Epithelial cell of esophagus (primary cell): ENCODE results near the gene MSS51.
A peak's percentile ranks its signal among the peaks of the same experiment; 100 is the strongest.

Experiments
- DNase-seq: peaks from one replicate; pipeline ENCODE4 v3.0.0; 2010; ENCODE audit warnings: low read depth
- H3K4me3 ChIP-seq: 2 replicates; pipeline ENCODE4 v1.5.1; 2011; ENCODE audit warnings: mild to moderate bottlenecking, low read length, control low read depth
- CTCF ChIP-seq: IDR thresholded peaks from 2 replicates; pipeline ENCODE4 v1.5.1; 2011; ENCODE audit warnings: low read depth, mild to moderate bottlenecking, low read length, control low read depth, inconsistent platforms; ENCODE audit not compliant: insufficient read depth; ENCODE audit errors: missing control alignments

The MSS51 gene

GRCh38 chr10:73433538-73433867, at the start of gene MSS51:
MSS51 (minus strand) TSS chr10:73433561; CDS start chr10:73428284, 5,277 bp downstream.
- no peak within 1 kb of the TSS for H3K4me3 ChIP-seq
- TF ChIP-seq CTCF: no peak
- no peak for DNase-seq

GRCh38 chr10:73480158-73480557, 46.8 kb upstream of the MSS51 start:
- H3K4me3 ChIP-seq: no peak overlapping the region
- no peak for TF ChIP-seq CTCF
- peak; percentile 66 for DNase-seq

GRCh38 chr10:73478636-73479035, 45.3 kb upstream of the MSS51 start:
- TF ChIP-seq CTCF: no peak
- no peak for DNase-seq

GRCh38 chr10:73471226-73471625, 37.9 kb upstream of the MSS51 start:
- H3K4me3 ChIP-seq: no peak overlapping the region
- TF ChIP-seq CTCF: no peak

More at GRCh38 chr10:73478636-73479035, 45.3 kb upstream of the MSS51 start:
- H3K4me3 ChIP-seq: no peak overlapping the region

GRCh38 chr10:73469579-73469978, 36.2 kb upstream of the MSS51 start:
- DNase-seq: no peak
- H3K4me3 ChIP-seq: no peak overlapping the region
- no peak for TF ChIP-seq CTCF

More at GRCh38 chr10:73471226-73471625, 37.9 kb upstream of the MSS51 start:
- DNase-seq: no peak

GRCh38 chr10:73467206-73467605, 33.8 kb upstream of the MSS51 start:
- no peak for TF ChIP-seq CTCF
- H3K4me3 ChIP-seq: no peak overlapping the region
- DNase-seq: no peak

GRCh38 chr10:73465978-73466726, 32.8 kb upstream of the MSS51 start:
- no peak overlapping the region for H3K4me3 ChIP-seq
- no peak for TF ChIP-seq CTCF
- DNase-seq: no peak
